GM21737 (cell line): ENCODE measurements around the gene ZNF428.
"Not testable (repeated sequence)": the region's sequence is repeated elsewhere in the genome, so short reads cannot be mapped to it uniquely, and the experiment has no call there.

ENCODE experiments used
- ATAC-seq: cut with Tn5 transposase; IDR thresholded peaks from one replicate; pipeline ENCODE4 v1.9.1; 2021; ENCODE audit warnings: mild to moderate bottlenecking, moderate library complexity; ENCODE audit not compliant: unreplicated experiment

ZNF428 gene

DNA sequence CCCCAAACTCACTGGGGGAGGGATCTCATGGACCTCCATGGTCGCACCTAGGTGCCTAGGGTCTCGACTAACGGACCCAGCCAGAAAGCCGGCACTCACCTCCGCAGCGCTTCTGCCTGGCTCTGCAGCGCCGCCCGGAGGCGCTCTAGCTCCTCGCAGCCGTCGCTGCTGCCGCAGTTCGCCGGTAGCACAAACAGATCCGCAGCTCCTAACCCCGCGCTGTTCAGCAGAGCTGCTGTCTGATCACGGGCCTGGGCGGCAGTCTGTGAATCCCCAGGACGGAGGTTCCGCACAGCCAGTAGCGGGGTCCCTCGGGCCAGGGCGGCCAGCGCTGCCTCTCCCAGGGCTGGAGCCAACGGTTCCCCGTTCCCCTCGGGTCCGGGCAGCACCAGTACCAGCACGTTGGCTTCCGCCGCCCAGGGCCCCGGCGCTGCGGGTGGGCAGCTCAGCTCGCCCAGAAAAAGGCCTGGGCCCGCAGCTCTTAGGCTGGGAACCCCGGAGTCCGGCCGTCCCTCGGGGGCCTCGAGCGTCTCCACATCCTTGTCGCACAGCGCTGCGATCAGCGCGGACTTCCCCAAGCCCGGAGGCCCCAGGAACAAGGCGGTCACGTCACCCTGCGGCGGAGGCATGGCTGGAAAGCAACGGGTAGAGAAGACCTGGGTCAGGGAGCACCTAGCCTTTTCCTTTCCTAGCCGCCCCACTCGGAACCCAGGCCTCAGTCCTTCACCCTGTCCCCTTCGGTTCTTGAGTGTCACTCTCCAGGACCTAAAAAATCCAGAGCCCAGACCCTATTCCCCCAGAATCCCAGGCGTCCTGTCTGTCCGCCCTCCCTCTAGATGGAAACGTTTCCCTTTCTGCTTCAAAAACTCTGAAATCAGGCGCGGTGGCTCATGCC is 24.5 kb downstream of the ZNF428 start:
- no peak for ATAC-seq

DNA sequence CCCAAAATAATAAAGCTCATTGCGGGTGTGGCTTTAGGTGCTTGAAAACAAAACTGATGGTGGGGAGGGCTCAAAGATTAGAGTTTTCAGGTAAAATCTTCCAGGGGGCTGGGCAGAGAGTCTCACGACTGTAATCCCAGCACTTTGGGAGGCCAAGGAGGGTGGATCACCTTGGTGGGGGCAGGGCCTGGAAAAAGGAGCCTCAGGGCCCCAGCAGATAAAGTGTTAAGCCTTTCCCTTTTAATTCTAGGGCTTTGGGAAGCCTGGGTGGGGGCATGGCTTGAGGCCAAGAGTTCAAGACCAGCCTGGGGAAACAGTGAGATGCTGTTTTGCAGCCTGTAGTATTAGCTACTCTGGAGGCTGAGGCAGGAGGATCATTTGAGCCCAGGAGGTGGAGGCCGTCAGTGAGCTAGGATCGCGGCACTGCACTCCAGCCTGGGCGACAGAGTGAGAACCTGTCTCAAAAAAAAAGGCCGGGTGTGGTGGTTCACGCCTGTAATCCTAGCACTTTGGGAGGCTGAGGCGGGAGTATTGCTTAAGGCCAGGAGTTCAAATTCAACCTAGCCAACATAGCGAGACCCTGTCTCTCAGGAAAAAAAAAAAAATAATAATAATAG is 25.2 kb downstream of the ZNF428 start:
- no peak for ATAC-seq

DNA sequence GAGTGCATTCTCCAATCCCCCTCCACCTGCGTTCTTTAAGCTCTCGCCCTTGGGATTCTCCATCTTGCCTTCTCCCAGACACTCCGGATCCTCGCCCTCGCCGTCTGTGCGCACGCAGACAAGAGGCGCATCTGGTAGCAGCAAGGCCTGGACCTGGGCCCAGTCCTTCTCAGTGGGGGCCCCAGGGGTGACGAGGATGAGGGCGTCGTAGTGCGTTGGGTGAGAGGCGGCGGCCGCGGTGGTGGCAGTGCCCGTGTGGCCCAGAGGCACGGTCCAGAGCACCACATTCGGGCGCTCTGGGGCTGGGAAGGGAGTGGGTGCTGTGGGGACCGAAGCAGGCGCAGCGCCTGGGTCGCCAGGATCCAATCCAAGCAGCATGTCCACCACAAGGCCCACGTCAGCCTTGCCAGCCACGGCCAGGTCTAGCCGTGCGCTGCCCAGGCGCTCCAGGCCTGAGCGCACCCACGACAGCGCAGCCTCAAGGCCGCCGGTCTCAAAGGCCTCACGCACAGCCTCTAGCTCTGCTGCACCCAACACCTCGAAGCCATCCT is 26.6 kb downstream of the ZNF428 start:
- no peak for ATAC-seq

DNA sequence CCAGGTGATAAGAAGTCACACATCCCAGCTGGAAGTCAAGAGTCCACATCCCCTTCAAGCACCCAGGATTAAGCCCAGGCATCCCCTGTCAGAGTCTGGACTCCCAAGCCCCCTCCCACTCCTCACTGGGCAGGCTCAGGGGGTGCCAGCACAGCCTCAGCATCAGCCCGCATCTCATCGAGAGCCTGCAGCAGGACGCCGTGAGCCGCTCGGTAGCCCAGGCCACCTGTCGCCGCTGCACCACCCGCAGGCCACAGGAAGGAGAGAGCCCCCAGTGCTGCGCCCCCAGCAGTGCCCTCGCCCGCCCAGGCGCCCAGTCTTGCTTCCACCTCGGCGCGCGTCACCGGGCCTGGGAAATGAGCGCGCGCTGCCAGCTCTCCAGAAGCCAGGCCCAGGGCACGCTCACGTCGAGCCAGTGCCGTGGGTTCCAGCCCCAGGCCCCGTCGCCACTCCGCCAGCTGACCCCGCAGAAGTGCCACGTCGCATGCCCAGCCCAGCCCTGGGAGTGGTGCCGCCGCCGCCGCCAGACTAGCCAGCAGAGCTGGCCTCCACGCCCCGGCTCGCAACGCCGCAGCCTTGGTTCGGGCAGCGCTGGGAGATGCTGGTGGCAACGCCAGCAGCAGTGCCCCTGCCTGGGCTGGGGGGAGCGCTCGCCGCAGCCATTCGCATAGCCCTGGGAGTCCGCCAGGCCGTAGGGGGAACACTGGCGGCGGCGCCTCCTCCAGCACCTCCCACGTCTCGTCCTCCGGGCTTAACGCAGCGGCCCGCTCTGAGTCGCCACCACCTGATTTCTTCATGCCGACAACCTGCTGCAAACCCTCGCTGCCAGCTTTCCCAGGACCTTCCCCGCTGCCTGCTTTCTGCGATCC is 27.3 kb downstream of the ZNF428 start:
- ATAC-seq, result no peak

DNA sequence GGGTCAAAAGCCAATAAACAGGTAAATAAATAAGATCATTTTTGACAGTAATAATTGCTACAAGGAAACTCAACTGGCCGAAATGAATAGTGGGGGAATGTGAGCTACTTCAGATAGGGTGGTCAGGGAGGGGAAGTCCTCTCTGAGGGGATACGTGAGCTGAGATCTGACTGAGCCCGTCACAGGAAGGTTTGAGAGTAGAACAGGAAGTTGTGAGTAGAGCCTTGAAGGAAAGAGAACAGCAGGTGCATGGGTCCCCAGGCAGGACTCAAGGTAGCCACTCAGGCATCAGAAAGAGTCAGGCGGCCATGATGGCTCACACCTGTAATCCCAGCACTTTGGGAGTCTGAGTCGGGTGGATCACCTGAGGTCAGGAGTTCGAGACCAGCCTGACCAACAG is 29.8 kb downstream of the ZNF428 start:
- no peak for ATAC-seq

DNA sequence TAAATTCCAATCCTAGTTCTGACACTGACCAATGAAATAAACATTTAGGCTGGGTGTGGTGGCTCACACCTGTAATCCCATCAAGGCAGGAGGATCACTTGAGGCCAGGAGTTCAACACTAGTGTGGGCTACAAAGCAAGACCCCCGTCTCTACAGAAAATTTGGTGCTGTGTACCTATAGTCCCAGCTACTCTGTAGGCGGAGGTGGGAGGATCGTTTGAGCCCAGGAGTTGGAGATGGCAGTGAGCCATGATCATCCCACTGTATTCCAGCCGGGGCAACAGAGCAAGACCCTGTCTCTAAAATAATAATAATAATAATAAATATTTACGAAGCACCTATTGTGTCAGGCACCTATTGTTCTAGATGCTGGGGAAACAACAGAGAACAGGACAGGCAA is 30.2 kb downstream of the ZNF428 start:
- ATAC-seq, result no peak

DNA sequence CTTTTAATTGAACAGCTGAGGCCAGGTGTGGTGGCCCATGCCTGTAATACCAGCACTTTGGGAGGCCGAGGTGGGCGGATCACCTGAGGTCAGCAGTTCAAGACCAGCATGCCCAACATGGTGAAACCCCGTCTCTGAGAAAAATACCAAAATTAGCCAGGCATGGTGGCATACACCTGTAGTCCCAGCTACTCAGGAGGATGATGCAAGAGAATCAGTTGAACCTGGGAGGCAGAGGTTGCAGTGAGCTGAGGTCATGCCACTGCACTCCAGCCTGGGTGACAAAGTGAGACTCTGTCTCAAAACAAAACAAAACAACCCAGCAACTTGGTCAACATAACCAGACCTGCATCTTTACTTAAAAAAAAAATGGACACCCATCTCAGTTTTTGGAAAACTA is 32.4 kb downstream of the ZNF428 start:
- not testable (repeated sequence) for ATAC-seq

DNA sequence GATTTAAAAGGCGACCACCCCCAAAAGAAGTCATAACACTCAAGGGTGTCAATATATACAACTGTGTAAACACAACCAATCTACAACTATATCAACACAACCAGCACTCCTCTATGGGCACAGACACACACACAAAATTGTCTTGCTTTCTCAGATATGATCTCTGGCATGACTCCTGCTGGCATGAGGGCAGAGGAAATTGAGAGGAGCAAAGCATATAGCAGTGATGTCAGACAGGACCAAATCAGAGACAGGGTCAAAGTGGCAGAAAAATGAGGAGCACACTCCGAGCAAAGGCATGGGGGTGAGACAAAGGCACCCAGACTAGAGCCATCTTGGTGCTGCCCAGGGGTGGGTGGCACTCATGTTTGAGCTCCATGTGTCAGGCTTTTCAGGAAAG is 33.1 kb downstream of the ZNF428 start:
- no peak for ATAC-seq

DNA sequence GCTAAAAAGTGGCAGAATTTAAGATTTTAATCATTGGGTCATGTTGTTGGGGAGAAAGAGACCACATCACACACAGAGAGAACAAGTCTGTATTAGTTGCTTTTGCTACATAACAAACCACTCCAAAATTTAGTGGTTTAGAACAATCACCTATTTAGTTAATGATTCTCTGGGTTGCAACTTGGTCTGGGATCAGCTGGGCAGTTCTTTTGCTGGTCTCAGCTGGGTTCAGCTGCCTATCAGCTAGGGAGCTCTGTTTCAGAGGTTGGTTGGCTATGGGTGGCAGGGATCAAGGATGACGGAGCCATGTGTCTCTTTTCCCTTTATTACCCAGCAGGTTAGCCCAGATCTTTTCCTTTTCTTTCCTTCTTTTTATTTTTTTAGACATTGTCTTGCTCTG is 34.9 kb downstream of the ZNF428 start:
- peak; percentile 41 for ATAC-seq

DNA sequence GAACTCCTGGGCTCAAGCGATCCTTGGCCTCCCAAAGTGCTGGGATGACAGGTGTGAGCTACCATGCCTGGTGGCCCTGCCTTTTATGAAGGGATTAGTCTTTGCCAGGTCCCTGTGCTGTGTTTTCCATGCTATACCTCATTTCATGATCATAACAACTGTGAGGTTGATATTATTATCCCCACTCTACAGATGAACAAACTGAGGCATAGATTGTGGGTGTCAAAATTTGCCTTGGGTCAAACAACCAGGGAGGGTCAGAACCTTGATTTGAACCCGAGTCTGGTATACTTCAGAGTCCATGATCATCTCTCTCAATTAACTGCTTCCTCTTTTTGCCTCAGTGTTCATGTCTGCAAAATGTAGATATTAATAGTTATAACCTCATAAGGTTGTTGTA is 36.9 kb downstream of the ZNF428 start:
- ATAC-seq, result no peak

DNA sequence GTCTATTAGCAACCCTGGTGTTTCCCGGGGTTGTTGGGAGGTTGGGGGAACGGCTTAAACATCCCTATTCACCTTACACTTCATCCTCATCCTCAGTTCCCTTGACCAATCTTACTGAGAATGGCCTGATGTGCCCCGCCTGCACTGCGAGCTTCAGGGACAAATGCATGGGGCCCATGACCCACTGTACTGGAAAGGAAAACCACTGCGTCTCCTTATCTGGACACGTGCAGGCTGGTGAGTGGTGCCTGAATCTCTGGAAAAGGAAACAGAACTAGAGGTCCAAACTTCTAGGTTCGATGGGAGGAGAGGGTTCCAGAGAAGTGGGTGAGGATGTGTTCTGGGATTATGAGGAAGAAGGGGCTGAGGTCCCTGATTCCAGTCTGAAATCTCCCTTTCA is 38.0 kb downstream of the ZNF428 start:
- no peak for ATAC-seq

DNA sequence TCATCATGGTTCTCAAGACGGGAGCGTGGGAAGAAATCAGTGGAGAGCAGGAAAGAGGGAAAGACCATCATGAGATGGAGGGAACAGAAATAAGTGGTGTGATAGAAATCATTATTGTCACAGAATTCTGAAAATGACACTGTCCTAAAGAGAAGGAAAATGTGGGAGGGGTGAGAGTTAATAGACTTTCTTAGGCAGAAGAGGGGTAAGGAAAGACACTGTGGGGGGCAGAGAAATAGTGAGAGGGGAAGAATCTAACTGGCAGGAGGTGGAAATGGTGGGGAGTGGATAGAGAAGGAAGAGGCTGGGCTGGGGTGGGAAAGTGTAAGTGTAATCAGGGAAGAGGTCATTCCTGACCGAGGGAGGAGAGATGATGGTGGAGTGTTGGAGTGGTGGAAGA is 40.6 kb downstream of the ZNF428 start:
- ATAC-seq, result no peak

DNA sequence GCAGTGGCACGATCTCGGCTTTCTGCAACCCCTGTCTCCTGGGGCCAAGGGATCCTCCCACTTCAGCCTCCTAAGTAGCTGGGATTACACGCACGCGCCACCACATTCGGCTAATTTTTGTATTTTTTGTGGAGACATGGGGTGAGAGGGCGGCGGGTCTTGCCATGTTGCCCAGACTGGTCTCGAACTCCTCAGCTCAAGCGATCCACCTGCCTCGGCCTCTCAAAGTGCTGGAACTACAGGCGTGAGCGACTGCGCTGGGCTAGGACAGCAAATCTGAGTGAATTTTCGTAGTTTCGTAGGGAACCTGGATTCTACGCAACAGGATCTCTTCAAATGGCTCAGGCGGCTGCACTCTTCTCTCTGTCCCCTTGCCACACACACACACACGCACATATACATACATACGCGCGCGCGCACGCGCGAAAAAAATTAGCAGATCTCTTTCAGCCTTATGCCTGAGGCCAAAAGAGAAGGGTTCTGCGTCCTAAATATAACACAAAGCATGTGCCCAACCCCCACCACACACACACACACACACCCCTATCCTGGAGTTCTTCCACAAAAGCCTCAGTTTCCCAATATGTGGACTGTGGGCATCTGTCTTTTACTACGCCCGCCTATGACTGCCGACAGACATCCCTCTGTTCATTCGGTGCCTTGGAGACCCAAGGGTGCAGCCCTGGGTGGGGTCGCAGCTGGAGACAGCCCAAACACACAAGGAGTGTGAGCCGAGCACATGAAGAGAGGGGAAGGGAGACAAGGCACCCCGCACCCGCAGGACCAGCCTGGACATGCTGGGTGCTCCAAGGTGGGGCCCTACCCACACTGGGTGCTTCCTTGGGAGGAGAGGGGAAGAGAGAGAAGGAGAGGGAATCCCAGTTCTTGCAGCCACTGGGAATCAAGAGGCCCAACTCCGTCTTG is 43.2 kb downstream of the ZNF428 start:
- ATAC-seq, result no peak

DNA sequence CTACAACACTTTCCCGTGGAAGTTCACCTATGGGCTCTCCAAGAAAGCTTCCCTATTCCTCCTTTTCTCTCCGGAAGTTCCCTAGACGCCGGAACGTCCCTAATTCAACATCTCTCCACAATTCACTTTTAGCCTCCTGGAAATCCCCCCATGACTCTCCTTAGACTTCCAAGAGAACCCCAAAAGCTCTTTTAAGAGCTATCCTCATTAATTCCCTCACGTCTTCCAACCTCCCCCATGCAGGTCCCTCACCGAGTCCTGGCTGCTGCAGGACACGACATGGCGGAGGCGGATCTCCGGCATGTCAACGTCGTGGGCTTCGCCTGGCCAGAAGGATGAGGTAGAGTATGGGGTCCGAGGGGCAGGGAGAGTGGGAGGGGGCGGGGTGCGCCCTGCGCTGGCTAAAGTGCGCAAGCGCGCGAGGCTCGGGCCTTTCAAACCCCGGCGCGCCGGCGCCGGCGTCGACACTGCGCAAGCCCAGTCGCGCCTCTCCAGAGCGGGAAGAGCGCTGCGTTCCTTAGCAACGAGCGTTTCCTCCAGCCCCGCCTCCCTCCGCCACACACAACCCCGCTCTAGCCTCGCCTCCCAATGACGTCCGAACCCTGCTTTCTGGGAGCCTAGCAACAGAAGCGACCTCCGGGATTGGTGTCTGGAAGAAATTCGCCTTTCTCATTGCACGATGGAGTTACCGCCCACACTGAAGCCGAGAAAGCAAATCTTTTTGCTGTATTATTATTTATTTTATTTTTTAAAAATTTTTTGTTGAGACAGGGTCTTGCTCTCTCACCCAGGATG is 44.1 kb downstream of the ZNF428 start, which contains the start of the genes PINLYP and XRCC1:
Gene PINLYP (plus strand): TSS at position 646 of the 795 bp plus-strand sequence. CDS start 1,391 bp downstream, outside the sequence.
Gene XRCC1 (minus strand): TSS at position 372 of the 795 bp plus-strand sequence. CDS start 69 bp downstream, at position 303.
- peak; percentile 93 for ATAC-seq

DNA sequence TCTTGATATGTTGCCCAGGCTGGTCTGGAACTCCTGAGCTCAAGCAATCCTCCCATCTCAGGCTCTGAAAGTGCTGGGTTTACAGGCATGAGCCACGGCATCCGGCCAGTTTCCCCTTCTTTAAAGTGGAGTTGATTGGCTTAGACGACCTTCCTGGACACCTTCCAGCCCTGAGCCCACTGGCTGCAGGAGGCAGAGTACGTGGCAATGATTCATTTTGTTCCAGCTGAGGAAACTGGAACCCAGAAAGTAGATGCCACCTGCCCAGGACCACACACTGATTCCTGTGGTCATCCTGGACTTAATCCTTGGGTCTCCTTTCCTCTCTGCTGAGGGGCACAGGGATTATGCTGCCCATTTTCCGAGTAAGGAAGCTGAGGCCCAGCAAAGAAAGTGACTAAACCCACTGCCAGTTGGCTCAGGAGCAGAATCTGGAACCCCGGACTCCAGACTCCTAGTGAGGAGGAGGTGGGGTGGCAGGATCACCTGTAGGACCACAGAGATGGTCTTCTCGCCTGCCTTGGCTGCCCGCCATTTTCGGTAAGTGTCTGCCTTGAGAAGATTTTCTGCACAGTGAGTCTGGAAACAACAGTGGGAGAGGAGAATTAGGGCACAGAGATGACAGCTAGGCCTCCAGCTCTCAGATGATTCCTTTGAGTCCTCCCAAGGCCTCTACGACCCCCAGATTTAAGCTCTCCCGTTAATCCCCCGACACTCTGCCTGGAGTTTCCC is 44.8 kb downstream of the ZNF428 start:
- ATAC-seq, result no peak

DNA sequence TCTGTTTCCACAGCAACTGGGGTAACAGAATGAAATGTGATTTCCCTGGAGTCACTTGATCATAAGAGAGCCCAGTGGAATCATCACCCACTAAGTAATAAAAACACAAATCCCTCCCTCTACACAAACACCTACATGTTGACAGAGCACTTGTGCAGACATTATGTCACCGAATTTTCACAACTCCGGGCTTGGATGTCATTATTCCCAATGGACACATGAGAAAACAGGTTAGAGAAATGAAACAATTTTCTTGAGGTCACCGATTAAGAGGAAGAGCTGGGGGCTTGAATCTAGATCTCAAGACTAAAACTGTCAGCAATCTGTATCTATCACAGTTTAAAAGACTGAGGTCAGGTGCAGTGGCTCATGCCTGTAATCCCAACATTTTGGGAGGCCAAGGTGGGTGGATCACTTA is 47.2 kb downstream of the ZNF428 start:
- ATAC-seq, result no peak

DNA sequence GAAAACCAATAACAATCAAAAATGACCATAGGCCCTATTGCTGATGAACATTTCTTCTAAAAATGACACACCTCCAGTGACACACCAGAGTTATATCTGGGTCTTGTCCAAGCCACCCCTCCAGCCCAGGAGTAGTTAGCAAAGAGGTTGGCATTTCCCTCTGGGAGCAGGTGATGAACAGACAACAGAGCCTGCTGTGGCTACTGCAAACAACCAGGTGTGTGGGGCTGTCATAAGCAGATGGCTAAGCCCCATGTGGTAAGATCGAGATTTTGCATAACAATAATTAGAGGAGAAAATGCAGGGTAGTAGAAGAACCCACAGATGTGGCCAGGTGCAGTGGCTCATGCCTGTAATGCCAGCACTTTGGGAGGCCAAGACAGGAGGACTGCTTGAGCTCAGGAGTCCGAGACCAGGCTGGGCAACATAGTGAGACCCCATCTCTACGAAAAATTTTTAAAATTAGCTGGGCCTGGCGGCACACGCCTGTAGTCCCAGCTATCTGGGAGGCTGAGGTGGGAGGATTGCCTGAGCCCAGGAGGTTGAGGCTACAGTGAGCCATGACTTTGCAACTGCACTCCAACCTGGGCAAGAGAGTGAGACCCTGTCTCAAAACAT is 49.1 kb downstream of the ZNF428 start:
- no peak for ATAC-seq

DNA sequence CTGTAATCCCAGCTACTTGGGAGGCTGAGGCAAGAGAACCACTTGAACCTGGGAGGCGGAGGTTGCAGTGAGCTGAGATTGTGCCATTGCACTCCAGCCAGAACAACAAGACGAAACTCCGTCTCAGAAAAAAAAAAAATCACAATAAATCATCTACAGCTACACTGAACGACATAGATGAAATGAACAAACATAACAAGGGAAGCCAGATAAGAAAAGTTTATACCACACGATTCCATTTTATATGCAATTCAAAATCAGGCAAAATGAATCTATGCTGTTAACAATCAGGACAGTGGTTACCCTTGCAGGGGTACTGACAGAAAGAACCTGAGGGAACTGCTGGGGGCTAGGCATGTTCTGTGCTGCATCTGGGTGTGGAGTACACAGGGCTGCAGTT is 49.8 kb downstream of the ZNF428 start:
- ATAC-seq, result no peak
